Suppressor macrophage (primary cell): Measurements from ENCODE around the gene TLNRD1.
"Not testable (repeated sequence)": the region's sequence is repeated elsewhere in the genome, so short reads cannot be mapped to it uniquely, and the experiment has no call there.

ENCODE experiments used
- DNase-seq, 4 experiments: peaks; one replicate each; pipeline ENCODE4 v3.0.0-alpha.2; 2020 to 2022
- total RNA-seq, 17 experiments: gene quantifications; one replicate each; lab custom pipeline; 2026; ENCODE audit warnings: mixed read lengths in 6 of 17, inconsistent platforms in 3 of 17; lab: John Stamatoyannopoulos, UW

TLNRD1 gene
- 26.7 to 93.7 (median 38.1) reads per million in 17 experiments for total RNA-seq

GRCh38 chr15:81000624-81001151 is at the start of gene TLNRD1:
TSS of gene TLNRD1 (plus strand) at chr15:81000923. CDS start at chr15:81002272, 1,349 bp downstream.
- peak; percentile 93 to 98 (median 97) for DNase-seq

DNA sequence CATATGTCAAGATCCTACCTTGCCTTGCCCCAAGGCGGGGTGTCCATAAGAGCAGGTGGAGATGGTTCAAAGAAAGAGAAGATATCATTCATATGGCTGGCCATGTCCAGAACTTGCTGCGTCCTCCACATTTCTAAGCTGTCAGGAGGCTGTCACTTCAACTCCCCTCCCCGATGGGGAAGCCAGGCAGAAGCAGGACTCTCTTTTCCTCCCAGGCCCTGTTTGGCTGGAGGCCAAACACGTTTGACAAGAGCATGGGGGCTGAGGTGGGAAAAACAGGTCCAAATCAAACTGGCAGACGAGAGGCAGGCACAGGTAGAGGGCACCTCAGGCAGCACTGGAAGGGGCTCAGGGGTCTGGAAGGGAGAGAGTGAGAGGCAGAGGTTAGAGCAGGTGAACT is 48.8 kb upstream of the TLNRD1 start:
- no peak for DNase-seq

- no peak for DNase-seq
Observed at GRCh38 chr15:80953001-80953952, 47.4 kb upstream of the TLNRD1 start.

DNA sequence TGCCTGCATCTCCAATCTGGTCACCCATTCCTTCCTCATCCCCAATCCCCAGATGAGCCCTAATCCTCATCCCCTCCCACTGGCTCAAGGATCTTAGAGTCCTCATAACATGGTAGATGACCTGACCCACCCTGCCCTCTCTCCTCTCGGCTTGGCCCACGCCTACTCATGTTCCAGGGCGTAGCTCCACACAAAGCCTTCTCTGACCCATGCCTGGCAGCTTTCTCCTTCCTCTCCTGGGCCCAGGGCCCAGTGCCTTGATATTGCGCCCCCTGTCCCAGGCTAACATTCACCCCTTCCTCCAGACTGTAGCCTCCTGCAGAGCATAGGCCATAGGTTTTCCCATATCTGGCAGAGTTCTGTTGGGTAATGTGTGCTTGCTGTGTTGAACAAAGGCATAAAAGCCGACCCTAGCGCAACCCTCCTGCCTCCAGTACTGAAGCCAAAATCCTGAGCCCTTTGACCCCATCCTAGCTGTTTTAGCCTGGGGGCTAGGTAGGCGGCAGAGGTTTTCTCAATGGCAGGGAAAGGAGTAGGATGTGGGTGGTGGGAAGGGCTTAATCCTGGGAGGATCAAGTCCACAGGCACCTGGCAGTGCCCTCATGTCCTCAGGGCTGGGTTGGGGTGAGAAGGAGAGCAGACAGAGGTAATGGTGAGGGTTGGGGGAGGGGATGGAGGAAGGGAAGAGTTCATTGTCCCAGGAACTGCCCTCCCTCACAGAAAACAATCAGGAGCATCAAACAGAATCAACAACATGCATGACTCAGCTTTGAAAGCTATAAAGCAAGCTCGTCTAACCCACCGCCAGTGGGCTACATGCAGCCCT is 46.6 kb upstream of the TLNRD1 start:
- no peak for DNase-seq

DNA sequence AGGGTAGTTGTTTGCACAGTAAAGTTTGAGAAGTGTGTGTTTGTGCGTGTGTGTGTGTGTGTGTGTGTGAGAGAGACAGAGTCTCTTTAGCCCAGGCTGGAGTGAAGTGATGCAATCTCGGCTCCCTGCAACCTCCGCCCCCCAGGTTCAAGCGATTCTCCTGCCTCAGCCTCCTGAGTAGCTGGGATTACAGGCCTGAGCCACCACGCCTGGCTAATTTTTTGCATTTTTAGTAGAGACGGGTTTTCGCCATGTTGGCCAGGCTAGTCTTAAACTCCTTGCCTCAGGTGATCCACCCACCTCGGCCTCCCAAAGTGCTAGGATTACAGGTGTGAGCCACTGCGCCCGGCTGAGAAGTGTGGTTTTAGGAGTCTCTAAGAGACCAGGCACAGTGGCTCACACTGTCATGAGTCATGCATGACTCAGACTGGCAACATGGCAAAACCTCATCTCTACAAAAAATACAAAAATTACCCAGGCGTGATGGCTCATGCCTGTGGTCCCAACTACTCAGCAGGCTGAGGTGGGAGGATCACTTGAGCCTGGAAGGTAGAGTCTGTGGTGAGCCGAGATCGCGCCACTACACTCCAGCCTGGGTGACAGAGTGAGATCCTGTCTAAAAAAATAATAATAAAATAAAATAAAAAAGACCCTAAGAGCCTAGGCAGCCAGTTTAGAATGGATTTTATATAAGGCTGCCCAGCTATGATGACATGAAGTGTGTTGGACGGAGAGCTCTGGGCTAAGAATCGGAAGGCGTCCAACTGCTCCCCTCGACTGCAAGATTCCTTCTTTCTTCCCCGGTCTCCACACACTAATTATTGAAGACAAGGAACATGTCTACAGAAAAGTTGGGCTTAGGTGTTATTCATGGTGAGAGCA is 44.9 kb upstream of the TLNRD1 start:
- DNase-seq, result peak; percentile 70 to 89 (median 78)

DNA sequence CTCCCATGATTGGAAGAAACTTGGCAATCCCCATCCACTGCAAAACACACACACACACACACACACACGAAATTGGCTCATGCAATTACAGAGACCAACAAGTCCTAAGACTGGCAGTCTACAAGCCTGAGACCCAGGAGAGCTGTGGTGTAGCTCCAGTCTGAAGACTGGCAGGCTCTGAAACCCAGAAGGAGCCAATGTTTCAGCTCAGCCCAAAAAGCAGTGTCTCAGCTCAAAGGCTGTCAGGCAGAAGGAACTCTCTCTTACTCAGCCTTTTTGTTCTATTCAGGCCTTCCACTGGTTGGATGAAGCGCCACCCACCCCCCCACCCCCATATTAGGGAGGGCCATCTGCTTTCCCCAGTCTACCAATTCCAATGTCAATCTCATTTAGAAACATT is 43.2 kb upstream of the TLNRD1 start:
- peak in 3 of 4 experiments; percentile 20 to 33 (median 32) for DNase-seq

DNA sequence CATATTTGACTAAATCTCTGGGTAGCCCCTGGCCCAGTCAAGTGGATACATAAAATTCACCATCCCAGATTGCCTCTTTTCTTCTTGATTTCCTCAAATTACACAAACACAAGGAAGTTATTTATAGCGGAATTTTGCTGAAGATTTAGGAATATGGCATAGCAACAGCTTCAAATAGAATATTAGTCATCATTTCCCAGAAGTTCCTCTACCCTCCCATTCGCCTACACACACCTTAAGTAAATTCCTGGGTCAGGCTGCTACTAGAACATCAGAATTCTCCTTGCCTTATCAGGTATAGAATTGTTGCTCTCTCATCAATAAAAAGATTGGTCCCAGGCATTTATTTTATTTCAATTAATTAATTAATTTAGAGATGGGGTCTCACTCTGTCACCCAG is 42.7 kb upstream of the TLNRD1 start:
- no peak for DNase-seq

DNA sequence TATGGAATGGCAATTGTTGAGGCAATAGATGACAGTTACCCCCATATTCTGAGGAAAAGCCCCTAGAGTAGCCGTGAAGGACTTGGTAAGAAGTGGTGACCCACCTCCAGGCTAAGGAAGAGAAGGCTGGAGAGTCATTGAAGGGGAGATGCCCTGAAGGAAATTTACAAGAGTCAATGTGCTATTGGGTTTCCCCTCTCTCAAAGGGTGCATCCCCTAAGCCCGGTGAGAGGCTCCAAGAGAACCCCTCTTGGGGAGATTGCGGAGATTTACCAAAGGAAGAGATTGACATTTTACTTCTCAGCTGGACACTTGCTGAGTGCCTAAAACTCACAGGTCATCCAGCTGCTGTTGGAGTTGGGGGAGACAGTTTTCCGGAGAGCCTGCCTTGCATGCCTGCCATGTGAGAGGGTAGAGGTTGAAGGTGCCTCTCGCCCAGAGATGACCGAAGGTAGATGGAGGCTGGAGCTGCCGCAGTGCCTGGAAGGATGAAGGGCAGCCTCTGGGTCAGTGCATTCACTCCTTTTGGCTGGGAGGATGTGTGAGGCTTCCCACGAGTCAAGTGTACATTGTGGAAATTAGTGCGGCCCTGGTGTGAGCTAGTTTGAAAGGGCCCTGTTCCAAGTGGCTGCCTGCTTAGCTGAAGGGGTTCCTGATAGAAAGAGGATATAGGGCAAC is 41.8 kb upstream of the TLNRD1 start:
- no peak for DNase-seq

DNA sequence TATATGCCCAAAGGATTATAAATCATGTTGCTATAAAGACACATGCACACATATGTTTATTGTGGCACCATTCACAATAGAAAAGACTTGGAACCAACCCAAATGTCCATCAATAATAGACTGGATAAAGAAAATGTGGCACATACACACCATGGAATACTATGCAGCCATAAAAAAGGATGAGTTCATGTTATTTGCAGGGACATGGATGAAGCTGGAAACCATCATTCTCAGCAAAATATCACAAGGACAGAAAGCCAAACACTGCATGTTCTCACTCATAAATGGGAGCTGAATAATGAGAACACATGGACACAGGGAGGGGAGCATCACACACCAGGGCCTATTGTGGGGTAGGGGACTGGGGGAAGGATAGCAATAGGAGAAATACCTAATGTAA is 35.3 kb upstream of the TLNRD1 start:
- DNase-seq, result not testable (repeated sequence)

- DNase-seq, result no peak
Observed at GRCh38 chr15:80966431-80967197, 34.1 kb upstream of the TLNRD1 start.

GRCh38 chr15:80967451-80967850 is 33.3 kb upstream of the TLNRD1 start:
- no peak for DNase-seq

GRCh38 chr15:80967991-80968510 is 32.7 kb upstream of the TLNRD1 start:
- DNase-seq, result no peak

DNA sequence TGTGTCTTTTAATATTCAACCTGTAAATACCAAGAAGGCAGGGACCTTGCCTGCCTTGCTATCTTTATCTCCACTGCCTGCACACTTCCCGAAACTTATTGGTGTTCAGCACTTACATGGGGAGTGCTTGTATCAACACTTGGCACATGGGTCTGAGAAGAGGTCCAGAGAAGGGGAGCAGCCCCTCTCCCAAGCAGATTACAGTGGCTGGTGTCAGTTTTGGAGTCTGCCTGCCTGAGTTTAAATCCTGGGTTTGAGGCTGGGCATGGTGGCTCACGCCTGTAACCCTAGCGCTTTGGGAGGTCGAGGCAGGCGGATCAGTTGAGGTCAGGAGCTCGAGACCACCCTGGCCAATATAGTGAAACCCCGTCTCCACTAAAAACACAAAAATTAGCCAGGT is 31.4 kb upstream of the TLNRD1 start:
- DNase-seq, result no peak

GRCh38 chr15:80970018-80970657 is 30.6 kb upstream of the TLNRD1 start:
- peak; percentile 74 to 89 (median 84) for DNase-seq

- no peak for DNase-seq
Observed at GRCh38 chr15:80970658-80971057, 30.1 kb upstream of the TLNRD1 start.

- no peak for DNase-seq
Observed at GRCh38 chr15:80971143-80971542, 29.6 kb upstream of the TLNRD1 start.

DNA sequence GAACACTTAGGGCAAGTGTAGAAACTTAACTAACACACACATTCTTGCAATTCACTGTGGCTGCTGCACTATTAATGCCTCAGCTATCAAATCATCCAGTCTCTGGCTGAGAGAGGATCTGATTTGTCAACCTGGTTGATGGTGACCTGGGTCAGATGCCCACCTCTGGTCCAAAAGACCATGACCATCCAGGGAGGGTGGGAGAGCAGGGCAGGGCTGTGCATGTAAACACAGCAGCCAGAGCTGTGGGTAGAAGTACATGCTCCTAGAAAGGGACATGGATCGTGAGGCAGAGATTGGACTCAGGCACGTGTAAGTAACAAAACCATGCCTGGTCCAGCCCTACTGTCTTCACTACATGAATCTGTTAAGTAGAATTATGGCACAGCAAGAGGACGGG is 28.4 kb upstream of the TLNRD1 start:
- DNase-seq, result no peak

GRCh38 chr15:80974914-80975313 is 25.8 kb upstream of the TLNRD1 start:
- no peak for DNase-seq

DNA sequence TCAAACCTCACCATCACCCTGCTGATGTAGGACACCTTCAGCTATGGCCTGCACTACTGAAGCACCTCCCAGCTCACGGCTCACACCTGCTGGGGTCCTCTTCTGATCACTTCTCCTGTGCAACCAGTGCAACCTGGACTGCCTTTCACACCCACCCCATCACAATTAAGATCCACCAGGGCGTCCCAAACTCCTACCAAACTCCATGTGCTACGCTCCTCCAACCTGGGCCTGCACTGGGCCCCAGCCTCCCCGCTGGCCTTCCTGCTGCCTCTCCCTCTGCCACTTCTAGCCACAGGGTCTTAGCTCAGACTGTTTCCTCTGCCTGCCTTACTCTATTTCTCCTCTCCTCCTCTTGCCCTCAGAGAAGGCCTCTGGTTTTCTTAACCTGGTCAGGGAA is 23.9 kb upstream of the TLNRD1 start:
- DNase-seq, result no peak

DNA sequence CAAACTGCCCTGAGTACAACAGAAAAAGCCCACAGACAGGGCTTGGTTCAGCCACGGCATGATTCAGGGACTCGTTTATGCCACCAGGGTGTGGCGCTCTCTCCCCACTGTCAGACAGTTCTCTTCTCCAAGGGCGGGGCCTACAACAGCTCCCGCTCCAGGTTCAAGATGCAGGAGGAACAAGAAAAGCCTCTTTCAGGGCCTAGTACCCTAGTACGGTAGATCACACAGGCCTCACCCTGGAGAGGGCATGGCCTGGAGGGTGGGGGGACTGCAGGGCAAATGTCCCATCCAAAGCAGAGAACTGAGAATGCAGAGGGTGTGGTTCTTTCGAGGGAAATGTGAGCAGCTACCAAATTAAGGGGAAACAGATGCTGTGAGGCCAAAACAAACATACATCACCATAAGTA is 23.1 kb upstream of the TLNRD1 start:
- peak; percentile 62 to 83 (median 74) for DNase-seq
